Pancreas (tissue), 10 donors: ENCODE measurements around the gene USP19. TPM values are rescaled to one million over a fixed set of nuclear protein-coding genes. Genes with fewer than 3 reads are reported as not detected.

ENCODE experiments used
- ATAC-seq, 4 donors: fragments of 200-7000 bp; cut with Tn5 transposase; one replicate each; pipeline versions ENCODE4 v1.8.0 to v1.9.1; 2020; ENCODE audit warnings: mild to moderate bottlenecking in 4 of 4, moderate library complexity in 4 of 4
- DNase-seq, 6 donors: peaks; one replicate each; pipeline ENCODE4 v3.0.0-alpha.2; 2020
- FAIRE-seq: peaks from 2 replicates; lab custom pipeline; 2012; peaks lifted over from hg19 to GRCh38; lab: Jason Lieb, UNC
- H3K27ac ChIP-seq, 4 donors: fragments of 200-600 bp; sonication (generic); 1 replicate in 3 of 4; 2 replicates in 1 of 4; pipeline versions ENCODE4 v1.5.0 to v1.8.0; 2020
- H3K27me3 ChIP-seq, 4 donors: fragments of 200-600 bp; one replicate each; pipeline ENCODE4 v1.8.0; 2021
- H3K36me3 ChIP-seq, 3 donors: fragments of 200-600 bp; sonication (generic) in 1 of 3; one replicate each; pipeline versions ENCODE4 v1.5.0 to v1.8.0; 2020 to 2021
- H3K4me1 ChIP-seq, 3 donors: fragments of 200-600 bp; one replicate each; pipeline ENCODE4 v1.8.0; 2021
- H3K4me3 ChIP-seq, 4 donors: fragments of 200-600 bp; sonication (generic) in 2 of 4; one replicate each; pipeline versions ENCODE4 v1.5.0 to v1.8.0; 2020 to 2021
- H3K9me3 ChIP-seq, 4 donors: fragments of 200-600 bp; one replicate each; pipeline ENCODE4 v1.8.0; 2021
- WGBS, 2 donors: extraction: QIAGEN DNeasy Blood & Tissue Kit; methylation state at CpG; one replicate each; pipeline ENCODE4 v1.1.7; 2013; 5-methylcytosine and 5-hydroxymethylcytosine counted together
- intact Hi-C, 3 donors: fragments of 100-400 bp; cut with DNase I; formaldehyde crosslinking; loops; one replicate each; pipeline versions ENCODE4 v1.11.1 to v1.14.2; 2022
- polyA plus RNA-seq, 2 donors: library from polyadenylated mRNA; stranded (reverse); fragments of 200-250 nt; gene quantifications; one replicate each; pipeline ENCODE4 v1.2.3, GENCODE V29; 2013
- total RNA-seq, 6 donors: library from RNA; stranded (reverse); fragmentation: NEBNext Ultra II Directional in 4 of 6; extraction: Animal tissue kit (Norgen Biotek cat#: 25700) in 4 of 6; gene quantifications; one replicate each; pipeline versions ENCODE4 v1.2.1 to v1.2.4, GENCODE V29; 2021 to 2023
- TF ChIP-seq, protein P1 (sequence below), 4 donors: fragments of 200-600 bp; sonication (generic) in 3 of 4; IDR thresholded peaks; one replicate each; pipeline versions ENCODE4 v1.5.0 to v1.8.0; 2021; ENCODE audit warnings: antibody characterized with exemption in 4 of 4
- donor health status: healthy with polysubstance abuse.
- donor health status: DM: no; HTN: no; CAD: no; lungs with moderate emphysema.
- donor health status: DM: no; HTN: no; CAD: no.
- donor health status: control.
- donor health status: control.
- donor health status: Bipolar disorder and iron deficiency.
- donor health status: DM: yes; HTN: yes; CAD: no.
- donor health status: DM: no; HTN: no; CAD: no.
- donor health status: DM: no; HTN: no; CAD: no.
- donor health status: DM: yes; HTN: yes; CAD: no.

USP19 gene
- total RNA-seq (10 to 100 TPM; 20.7 to 44.2 (median 27.6) TPM), polyA plus RNA-seq (10 to 100 TPM; 25.3 to 25.5 TPM)

- TF ChIP-seq, protein P1, sequence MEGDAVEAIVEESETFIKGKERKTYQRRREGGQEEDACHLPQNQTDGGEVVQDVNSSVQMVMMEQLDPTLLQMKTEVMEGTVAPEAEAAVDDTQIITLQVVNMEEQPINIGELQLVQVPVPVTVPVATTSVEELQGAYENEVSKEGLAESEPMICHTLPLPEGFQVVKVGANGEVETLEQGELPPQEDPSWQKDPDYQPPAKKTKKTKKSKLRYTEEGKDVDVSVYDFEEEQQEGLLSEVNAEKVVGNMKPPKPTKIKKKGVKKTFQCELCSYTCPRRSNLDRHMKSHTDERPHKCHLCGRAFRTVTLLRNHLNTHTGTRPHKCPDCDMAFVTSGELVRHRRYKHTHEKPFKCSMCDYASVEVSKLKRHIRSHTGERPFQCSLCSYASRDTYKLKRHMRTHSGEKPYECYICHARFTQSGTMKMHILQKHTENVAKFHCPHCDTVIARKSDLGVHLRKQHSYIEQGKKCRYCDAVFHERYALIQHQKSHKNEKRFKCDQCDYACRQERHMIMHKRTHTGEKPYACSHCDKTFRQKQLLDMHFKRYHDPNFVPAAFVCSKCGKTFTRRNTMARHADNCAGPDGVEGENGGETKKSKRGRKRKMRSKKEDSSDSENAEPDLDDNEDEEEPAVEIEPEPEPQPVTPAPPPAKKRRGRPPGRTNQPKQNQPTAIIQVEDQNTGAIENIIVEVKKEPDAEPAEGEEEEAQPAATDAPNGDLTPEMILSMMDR (IDR thresholded peaks at IDR 0.05): no peak
- ATAC-seq (peak; percentile 95 to 97 (median 96)), FAIRE-seq (no peak), DNase-seq (peak; percentile 93 to 97 (median 95))
- Histone ChIP-seq H3K36me3 (peaks cover 17 to 58% (median 24%) of the 10 kb centered on the region in 3 donors), H3K9me3 (no peaks in the 10 kb centered on the region), H3K27ac (peak within 1 kb of the TSS; percentile 69 to 92 (median 88)), H3K4me1 (peaks cover 6 to 8% (median 8%) of the 10 kb centered on the region in 3 donors), H3K27me3 (no peaks in the 10 kb centered on the region), H3K4me3 (peak within 1 kb of the TSS; percentile 62 to 99 (median 98))
- intact Hi-C loops: no loop called here
- 1% methylated on average over 62 to 70 of the region's 70 CpGs for WGBS, 2 donors
Observed at GRCh38 chr3:49120438-49121131, at the start of gene USP19. TSS of gene USP19 (minus strand) at chr3:49120823. CDS start at chr3:49119145, 1,678 bp downstream.

DNA sequence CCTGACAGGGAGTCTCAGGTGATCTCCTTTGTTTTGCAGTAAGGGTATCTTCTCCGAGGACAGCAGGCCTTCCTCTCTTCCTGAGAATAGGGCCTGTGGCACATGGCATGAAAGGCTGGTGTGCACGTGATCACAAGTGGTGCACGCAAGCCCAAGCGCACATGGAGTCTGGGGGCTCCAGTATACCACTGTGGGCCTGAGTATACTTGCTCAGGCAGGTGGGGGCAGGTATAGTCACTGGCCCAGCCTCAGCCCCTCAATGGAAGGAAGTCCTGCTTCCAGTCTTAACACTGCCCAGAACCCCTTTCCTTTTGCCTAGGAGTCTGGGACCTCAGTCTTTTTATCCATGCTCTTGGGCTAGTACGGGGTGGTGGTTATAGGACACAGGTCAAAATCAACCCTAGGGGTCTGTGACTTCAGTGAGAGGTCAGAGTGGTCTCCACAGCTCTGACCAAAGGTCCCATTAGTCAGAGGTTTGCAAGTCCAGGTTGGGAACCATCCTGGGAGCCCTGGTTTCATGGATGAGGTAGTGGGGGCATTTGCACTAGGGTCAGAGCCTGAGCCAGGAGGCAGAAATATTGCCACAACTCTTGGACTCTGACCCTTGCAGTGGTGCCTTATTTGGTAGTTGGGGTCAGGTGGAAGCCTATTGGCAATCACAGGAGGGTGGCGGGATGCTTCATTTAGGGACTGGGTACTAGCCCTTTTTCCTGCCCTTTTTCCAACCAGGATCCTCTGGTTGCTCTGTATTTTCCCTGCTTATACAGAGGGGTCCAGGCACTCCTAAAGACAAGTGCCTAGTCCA, 46.3 kb upstream of the USP19 start:
- FAIRE-seq (no peak), ATAC-seq (no peak), DNase-seq (no peak)
- Histone ChIP-seq H3K4me1 (peaks cover 0 to 12% (median 5%) of the 10 kb centered on the region in 3 donors), H3K4me3 (peak overlapping the region in 3 of 4 donors; percentile 93 to 97 (median 94)), H3K36me3 (peaks cover 0 to 9% (median 0%) of the 10 kb centered on the region in 3 donors), H3K27me3 (no peaks in the 10 kb centered on the region), H3K27ac (peak overlapping the region in 2 of 4 donors; percentile 27 to 64), H3K9me3 (no peaks in the 10 kb centered on the region)
- intact Hi-C loops: no loop called here
- 89 to 93% methylated on average over 6 of the region's 6 CpGs for WGBS, 2 donors
- TF ChIP-seq, protein P1 (IDR thresholded peaks at IDR 0.05): no peak

DNA sequence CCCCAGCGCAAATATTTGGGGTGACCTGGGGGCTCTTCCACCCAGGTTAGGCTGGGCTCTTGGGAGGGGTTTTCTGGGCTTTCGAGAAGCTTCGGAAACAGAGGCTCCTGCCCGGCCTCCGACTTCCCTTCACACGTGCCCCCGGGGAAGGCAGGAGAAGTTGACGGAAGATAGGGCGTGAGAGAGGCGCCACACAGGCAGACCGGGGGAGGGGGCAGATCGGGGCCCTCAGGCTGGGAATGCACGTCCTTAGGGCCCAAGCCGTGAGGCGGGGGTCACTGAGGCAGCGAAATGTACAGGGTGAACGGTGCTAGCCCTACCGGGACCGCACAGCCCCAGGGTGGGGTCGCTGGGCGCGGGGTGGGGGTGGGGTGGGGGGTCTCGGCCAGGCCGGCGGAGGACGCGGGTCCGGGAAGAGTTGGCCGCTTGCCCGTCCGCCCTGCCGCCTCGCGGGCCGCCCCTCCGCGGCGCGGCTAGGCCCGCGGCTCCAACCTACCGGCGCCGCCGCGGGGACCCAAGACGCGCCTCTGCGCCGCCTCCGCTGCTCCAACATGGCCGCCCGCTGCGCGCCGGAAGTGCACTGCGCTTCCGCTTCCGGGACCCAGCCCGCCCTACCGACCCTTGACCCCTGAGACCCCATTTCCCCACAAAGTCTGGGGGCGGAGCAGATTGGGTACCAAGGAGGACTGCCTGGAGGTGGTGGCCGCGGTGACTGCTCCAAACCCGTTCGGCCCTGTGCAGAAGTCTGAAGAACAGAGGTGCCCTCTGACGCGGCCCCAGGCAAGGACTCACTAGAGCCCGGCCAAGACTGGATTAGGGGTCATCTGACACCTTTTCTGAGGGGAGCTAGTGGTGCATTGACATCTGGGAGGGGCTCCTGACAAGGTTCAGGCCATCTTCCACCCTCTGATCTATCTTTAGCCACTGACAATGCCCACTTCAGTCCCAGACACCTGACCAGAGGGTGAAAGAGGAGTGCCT, 45.4 kb upstream of the USP19 start, which contains the start of gene CCDC71:
TSS of gene CCDC71 (minus strand) at position 561 of the 981 bp plus-strand sequence. CDS start 2,123 bp downstream, outside the sequence.
- peak within 1 kb of the TSS; percentile 88 to 97 (median 94) for H3K4me3 ChIP-seq
- H3K4me1 ChIP-seq: peaks cover 0 to 12% (median 5%) of the 10 kb centered on the region in 3 donors
- 3 to 4% methylated on average over 51 to 69 of the region's 69 CpGs for WGBS, 2 donors
- ATAC-seq (peak; percentile 79 to 91 (median 82)), DNase-seq (peak; percentile 61 to 89 (median 74)), FAIRE-seq (no peak)
- TF ChIP-seq, protein P1 (IDR thresholded peaks at IDR 0.05): no peak
- H3K27ac ChIP-seq: peak within 1 kb of the TSS; percentile 27 to 66 (median 64)
- intact Hi-C loops: no loop called here
- peaks cover 0 to 9% (median 0%) of the 10 kb centered on the region in 3 donors for H3K36me3 ChIP-seq
- H3K9me3 ChIP-seq: no peaks in the 10 kb centered on the region
- H3K27me3 ChIP-seq: no peaks in the 10 kb centered on the region

DNA sequence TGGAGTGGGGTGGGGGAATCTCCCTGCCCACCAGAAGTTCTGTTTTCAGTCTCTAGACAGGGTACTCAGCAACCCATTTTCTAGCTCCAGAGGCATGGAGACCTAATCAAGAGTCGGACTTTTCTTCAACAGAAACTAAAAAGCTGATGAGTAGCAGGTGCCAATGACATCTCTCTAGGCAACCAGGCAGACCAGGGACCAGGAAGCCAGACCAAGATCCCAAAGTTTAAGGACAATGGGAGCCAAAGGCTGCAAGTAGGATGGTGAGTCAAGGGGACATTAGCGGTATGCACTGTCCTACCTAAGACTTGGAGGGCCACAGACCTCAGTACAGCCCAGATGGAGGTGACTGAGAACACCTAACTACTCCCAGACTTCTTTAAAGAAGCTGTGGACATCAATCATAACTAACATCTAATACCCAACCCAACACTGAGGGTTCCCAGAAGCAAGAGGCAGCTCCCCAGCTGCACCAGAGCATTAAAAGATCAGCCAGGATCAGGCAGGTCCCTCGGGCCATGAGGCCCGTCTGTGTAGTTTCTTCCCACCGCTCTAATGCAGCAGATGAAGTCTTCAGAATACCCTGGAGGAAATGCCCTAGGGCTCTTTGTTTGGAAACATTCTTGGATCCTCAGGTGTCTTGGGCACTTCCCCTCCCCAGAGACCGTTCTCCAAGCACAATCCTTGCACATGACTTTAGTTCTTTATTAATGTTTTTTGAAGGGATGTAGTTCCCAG, 44.5 kb upstream of the USP19 start:
- Histone ChIP-seq H3K27me3 (no peaks in the 10 kb centered on the region), H3K4me1 (peaks cover 0 to 7% (median 0%) of the 10 kb centered on the region in 3 donors), H3K27ac (peak overlapping the region in 1 of 4 donors; percentile 63), H3K36me3 (peaks cover 0 to 9% (median 0%) of the 10 kb centered on the region in 3 donors), H3K4me3 (peak overlapping the region; percentile 88 to 97 (median 94)), H3K9me3 (no peaks in the 10 kb centered on the region)
- 25 to 28% methylated on average over 6 of the region's 6 CpGs for WGBS, 2 donors
- intact Hi-C loops: no loop called here
- no peak for DNase-seq
- TF ChIP-seq, protein P1 (IDR thresholded peaks at IDR 0.05): no peak
- no peak for ATAC-seq
- no peak for FAIRE-seq
